ENCODE measurements around the gene CTU1. TPM values are rescaled to one million over a fixed set of nuclear protein-coding genes. Genes with fewer than 3 reads are reported as not detected.

Gene CTU1
- total RNA-seq, 2 experiments from 2014 or later: 11.5 to 12.1 TPM

DNA sequence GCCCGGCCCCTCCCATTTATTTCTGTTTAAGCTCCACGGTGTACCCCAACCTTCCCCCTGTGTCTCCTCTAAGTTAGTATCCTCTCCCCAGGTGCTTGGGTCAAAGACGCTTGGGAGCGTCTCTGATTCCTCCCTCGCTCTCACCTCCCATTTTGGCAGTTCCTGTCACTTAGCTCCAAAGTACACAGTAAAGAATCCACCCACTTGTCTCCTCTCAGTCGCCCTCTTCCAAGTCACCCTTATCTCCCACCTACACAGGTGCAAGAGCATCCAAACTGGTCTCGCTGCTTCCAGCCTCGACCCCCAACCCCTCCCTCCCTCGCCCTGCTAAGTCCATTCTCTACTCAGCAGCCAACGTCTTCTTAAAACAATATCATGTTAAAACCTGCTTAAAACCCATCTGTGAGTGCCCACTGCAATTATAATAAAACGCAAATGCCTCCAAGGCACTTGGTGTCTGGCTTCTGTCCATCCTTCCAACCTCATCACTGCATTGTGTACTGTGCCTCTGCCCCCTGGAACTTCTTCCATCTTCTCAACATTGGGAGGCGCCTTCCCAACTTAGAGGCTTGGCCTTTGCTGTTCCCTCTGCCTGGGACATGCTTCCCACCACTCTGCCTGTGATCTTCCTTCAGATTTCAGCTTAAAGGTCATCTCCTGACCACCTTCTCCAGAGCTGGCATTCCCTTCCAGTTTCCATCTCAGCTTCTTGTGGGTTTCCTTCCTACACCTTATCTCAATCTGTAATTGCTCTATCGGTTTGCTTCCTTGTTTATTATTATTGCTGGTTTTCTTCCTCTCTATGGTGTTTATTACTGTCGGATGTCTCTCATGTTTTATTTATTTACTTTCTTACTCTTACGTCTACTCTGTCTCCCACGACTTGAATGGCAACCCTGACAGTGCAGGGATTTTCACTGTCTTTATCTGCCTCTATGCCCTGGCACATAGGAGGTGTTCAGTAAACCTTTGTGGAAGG is 16.0 kb downstream of the CTU1 start:
- POLR2A ChIA-PET: no interaction called here
- CTCF ChIA-PET: no interaction called here

- ChIA-PET CTCF (no interaction called here), POLR2A (no interaction called here)
Observed at GRCh38 chr19:51091126-51091525, 17.1 kb downstream of the CTU1 start.

DNA sequence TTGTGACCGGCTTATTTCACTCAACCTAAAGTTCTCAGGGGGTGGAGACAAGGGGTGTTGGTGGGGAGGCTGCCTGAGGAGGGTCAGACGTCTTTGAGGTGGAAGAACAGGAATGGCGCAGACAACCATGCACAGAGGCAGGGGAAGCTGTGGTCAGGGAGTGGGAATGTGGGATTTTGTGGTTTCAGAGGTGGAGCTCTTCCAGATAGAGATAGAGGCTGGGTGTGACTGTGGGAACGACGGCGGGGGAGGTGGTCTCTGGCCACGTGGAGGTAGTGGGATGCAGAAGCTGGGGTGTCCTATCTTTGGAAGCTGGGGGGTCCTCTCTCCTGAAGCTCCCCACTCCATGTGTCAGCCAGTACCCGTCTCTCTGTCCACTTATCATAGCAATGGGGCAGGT is 17.7 kb downstream of the CTU1 start:
- ChIA-PET POLR2A (no interaction called here), CTCF (no interaction called here)

DNA sequence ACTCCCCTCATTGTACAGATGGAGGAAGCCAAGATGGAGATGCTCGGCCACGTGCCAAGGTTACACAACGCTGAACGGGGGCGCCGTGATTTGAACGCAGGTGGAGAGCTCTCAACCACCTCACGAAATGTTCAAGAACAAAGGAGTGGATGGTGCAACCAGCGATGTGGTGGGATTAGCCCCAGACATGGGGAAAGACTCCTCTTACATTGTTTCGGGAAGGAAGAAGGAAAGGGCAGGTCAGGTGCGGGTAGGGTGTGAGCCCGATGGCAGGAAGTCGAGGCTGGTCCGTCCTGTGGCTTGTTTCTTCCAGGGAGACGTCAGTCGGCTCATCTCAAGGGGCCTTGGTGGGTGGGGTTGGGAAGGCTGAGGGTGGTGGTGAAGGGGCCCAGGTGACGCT is 18.4 kb downstream of the CTU1 start:
- ChIA-PET POLR2A (no interaction called here), CTCF (no interaction called here)

DNA sequence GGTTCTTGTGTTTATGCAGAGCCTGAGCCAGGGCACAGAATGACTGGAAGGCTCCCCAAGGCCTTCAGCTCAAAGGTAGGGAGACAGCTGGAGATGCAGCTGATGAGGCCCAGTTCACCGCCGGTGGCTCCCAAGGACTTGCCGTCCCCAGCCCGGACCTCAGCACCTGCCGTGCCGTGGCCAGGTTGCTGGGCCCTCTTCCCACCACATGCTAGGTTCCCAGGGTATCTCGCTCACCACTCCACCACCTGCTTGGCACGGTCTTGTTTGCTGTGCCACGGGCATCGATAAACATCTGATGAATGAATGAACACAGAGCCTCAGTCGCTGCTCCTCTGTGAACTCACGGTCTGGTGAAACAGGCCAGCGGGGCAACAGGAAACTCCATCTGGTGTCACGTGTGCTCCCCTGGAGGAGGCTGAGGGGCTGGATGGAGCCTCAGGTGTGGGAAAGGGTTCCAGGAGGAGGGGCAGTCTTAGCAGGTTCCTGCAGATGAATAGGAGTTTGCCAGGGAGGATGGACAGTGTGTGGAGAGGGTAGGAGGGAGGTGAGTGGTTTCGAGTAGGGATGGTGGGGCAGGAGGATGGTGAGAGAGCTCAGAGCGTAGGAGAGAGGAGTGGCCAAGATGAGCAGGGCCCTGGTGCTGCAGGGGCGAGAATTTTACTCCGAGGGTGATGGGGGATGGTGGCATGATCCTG is 21.9 kb downstream of the CTU1 start:
- POLR2A ChIA-PET: no interaction called here

DNA sequence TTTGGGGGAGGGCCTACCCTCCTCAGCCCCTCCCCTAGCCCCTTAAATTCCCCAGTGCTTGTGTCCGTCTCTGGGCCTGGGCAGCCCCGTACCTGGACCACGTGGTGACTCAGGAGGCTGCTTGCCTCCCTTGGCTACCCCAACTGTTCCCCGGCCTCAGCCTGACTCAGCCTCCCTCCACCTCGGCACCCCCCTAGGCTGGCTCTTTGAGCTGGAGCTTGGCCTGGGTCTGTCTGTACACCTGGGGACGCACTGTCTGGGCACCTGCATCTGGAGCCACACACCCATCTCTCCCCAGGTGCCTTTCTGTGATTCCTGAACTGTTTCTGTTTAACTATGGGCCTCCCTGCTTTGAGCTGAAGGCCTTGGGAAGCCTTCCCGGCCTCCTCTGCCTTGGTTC is 23.7 kb downstream of the CTU1 start:
- POLR2A ChIA-PET: no interaction called here

More for the DNA sequence above, 21.9 kb downstream of the CTU1 start:
- CTCF ChIA-PET: no interaction called here

DNA sequence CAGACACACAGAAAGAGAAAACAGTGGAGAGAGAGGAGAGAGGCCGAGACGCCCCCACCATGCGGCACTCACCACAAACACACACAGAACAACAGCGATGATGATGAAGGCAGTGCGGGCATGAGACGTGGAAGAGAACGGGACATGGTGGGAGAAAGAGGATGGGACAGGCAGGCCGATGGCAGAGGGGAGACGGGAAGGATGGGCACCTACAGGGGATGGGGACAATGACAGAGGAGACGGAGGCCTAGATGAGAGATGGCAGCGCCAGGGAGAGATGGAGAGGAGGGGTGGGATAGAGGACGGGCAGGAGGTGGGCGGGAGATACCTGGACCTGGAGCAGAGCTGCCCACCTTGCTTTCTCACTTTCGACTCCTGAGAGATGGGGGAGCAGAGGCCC is 24.4 kb downstream of the CTU1 start:
- ChIA-PET POLR2A (no interaction called here), CTCF (no interaction called here)

More for the DNA sequence above, 23.7 kb downstream of the CTU1 start:
- CTCF ChIA-PET: interaction anchor here (0.5 kb wide), 1 partner anchor 153 kb away, joined by 3 read pairs; no protein-coding TSS in a partner anchor

DNA sequence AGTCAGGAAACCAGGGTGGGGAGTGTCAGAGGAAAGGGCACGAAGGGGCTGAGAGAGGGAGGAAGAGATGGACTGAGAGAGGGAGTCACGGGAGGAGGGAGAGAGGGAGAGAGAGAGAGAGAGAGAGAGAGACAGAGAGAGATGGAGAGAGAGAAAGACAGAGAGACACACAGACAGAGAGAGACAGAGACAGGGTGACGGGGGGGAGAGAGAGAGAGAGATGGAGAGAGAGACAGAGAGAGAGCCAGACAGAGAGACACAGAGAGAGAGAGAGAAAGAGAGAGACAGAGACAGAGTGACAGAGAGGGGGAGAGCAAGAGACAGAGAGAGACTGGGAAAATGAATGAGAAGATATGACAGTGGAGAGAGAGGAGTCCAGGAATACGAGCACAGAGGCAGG is 25.0 kb downstream of the CTU1 start:
- ChIA-PET POLR2A (no interaction called here), CTCF (no interaction called here)

- POLR2A ChIA-PET: no interaction called here
- CTCF ChIA-PET: no interaction called here
Observed at GRCh38 chr19:51082611-51083010, 25.6 kb downstream of the CTU1 start, which contains the start of gene KLK14. TSS of gene KLK14 (minus strand) at chr19:51082887. CDS start at chr19:51082614, 273 bp downstream.

DNA sequence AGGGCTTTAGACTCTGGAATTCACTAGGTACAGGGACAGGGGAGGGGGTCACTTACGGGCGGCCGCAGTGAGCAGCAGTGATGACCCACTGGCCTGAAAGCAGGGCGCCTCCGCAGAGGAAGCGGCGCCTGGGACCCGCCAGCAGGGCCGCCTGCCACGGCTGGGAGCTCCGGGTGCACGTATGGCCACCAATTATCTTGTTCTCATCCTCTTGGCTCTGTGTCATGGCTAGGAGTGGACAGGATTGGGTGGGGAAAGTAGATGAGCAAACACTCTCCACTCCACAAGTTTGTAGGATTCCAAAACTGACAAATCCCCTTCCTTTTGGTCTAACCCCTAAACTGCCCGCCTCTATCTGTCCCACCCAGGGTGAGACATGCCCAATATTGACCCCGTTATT is 26.7 kb downstream of the CTU1 start:
- POLR2A ChIA-PET: no interaction called here
- CTCF ChIA-PET: no interaction called here

- CTCF ChIA-PET: no interaction called here
- POLR2A ChIA-PET: no interaction called here
Observed at GRCh38 chr19:51079481-51080110, 28.6 kb downstream of the CTU1 start.

DNA sequence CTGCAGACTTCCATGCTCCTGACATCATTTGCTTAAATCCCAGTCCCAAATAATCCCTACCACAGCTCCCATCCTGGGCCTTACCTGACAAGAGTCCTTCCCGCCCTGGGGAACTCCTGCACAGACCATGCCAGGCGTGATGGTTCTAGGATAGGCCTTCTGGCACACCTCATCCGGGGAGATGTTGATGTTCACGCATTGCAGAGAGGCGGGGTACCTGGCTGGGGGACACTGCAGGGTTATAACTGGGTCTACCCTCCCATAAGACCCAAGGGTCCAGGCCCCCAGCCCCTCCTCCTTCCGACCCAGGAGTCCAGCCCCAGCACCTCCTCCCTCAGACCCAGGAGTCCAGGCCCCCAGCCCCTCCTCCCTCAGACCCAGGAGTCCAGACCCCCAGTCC is 29.5 kb downstream of the CTU1 start:
- ChIA-PET CTCF (no interaction called here), POLR2A (no interaction called here)

DNA sequence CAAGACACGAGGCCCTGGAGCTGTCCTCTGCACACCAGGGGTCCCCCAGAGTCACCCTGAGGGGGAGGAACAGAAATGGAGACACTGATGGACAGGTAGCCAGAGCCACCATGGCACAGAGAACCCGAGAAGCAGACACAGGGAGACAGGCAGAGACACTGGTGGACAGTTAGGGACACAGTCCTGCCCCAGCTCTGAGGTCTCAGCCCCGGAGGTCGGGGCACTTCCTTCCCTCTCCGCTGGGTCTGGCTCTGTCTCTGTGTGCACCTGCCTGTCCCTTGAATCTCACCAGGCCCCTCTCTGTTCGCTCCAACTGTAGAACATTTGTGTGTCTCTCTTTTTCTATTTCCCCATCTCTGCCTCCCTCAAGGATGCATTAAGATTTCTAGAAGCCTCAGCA is 30.1 kb downstream of the CTU1 start:
- ChIA-PET CTCF (interaction anchor here (0.6 kb wide), 1 partner anchor 1472 kb away, joined by 3 read pairs; no protein-coding TSS in a partner anchor), POLR2A (no interaction called here)

- ChIA-PET POLR2A (no interaction called here), CTCF (interaction anchor here (0.8 kb wide), 1 partner anchor 18 kb away, joined by 3 read pairs; no protein-coding TSS in a partner anchor)
Observed at GRCh38 chr19:51076631-51077213, 31.5 kb downstream of the CTU1 start.

- ChIA-PET POLR2A (no interaction called here), CTCF (no interaction called here)
Observed at GRCh38 chr19:51075998-51076397, 32.2 kb downstream of the CTU1 start.

DNA sequence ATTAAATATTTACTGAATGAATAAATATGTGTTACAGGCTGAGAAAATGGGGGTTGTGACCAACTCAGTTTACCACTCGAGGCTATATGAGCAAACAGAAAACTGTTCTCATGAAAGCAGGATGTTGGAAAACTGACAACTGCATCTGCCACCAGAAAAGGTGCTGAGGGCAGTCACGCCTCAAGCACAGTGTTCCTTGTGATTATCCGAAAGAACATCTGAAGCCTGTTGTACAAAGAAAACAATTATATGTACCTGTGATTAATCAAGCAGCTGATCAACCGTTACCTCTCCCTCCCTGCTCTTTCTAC is 37.2 kb downstream of the CTU1 start:
- CTCF ChIA-PET: interaction anchor here (0.6 to 0.8 kb wide), 2 partner anchors 169 to 227 kb away, joined by 3 to 4 read pairs; no protein-coding TSS in a partner anchor
- POLR2A ChIA-PET: no interaction called here

GRCh38 chr19:51070334-51071094 is 37.7 kb downstream of the CTU1 start:
- ChIA-PET POLR2A (no interaction called here), CTCF (interaction anchor here (0.6 to 0.8 kb wide), 2 partner anchors 169 to 226 kb away, joined by 3 to 4 read pairs; no protein-coding TSS in a partner anchor)

DNA sequence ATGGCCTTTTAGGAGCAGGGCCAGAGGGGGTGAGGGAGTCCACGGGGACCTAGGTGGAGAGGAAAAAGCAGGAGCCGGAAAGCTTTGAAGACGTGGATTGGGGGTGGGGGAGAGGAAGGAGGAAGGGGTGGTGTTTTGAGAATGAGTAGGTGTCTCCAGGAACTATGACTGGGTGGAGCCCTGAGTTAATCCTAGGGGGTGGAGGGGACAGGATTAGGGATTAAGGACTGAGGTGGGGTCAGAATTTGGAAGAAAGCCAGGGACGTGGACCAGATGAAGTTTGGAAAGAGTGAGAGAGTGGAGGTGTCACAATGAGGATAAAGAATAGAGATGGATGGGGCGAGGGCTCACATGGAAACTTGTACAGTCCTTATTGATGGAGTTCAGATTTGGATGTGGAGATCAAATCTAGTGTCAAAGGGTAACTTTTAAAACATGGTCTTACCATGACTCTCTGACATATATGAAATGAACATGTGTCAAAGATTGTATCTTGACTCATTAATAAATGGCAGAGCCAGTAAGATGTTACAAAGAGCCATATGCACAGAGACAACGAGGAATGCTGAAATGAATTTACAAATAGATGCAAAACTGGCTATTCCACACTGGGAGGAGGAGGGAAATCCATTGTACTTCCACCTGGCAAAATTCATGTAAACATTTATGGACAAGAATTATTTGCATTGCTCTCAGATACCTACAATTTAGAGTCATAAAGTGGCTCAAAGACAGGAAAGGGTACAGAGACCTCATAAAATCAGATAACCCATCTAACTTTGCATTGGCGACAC is 41.6 kb downstream of the CTU1 start:
- CTCF ChIA-PET: no interaction called here
- POLR2A ChIA-PET: no interaction called here
